ENCODE measurements around the gene LHFPL2.
A peak's percentile ranks its signal among the peaks of the same experiment; 100 is the strongest.

Gene LHFPL2

DNA sequence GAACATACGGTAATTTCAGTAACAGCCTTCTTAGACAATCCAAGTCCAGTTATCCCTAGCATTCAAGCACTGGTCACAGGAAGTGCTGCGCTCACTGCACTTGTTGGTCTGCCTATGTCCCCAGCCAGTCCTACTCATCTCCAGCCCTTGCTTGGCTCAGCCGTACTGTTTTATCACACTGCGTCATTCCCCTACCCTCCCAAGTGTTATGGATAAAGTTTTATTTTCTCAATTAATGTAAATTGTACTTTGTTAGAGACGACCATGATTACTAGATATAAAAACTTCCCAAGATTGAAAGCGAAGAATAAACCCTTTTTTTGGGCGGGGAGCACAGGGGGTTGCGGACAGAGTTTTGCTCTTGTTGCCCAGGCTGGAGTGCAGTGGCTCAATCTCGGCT is 49.6 kb downstream of the LHFPL2 start:
- no peak overlapping the region for H3K4me3 ChIP-seq
- DNase-seq (ENCODE audit: low spot score) = no peak
- TF ChIP-seq CTCF (IDR thresholded peaks at IDR 0.05) = no peak
- no peak overlapping the region for H3K27ac ChIP-seq

DNA sequence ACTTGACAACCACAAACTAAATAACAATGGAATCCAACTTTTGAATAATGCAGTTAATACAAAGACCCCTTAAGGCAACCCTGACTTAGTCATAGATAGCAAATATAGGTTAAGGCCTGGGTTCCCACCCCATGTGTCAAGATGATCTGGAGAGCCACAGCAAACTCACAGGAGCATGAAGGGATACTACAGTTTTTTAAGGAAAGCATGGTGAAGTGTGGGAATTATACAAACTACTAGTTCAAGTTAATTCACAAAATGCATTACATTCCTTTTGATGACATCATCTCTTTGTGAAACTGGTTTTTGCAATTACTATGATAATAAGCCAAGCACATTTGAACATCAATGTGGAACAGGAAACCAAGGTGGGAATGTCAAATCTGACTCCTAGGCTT is 50.6 kb downstream of the LHFPL2 start:
- Histone ChIP-seq H3K4me3 (no peak overlapping the region), H3K27ac (peak overlapping the region in 1 of 2 donors; percentile 4)
- no peak for TF ChIP-seq CTCF (IDR thresholded peaks at IDR 0.05)
- DNase-seq (ENCODE audit: low spot score) = no peak

- H3K27ac ChIP-seq = peak overlapping the region in 1 of 2 donors; percentile 48
- no peak for DNase-seq (ENCODE audit: low spot score)
- TF ChIP-seq CTCF (IDR thresholded peaks at IDR 0.05) = no peak
- no peak overlapping the region for H3K4me3 ChIP-seq
Measured at GRCh38 chr5:78597068-78597973, 51.3 kb downstream of the LHFPL2 start.

- peak overlapping the region; percentile 55 to 83 for H3K27ac ChIP-seq
- no peak for DNase-seq (ENCODE audit: low spot score)
- TF ChIP-seq CTCF (IDR thresholded peaks at IDR 0.05) = no peak
- no peak overlapping the region for H3K4me3 ChIP-seq
Measured at GRCh38 chr5:78595458-78595921, 53.1 kb downstream of the LHFPL2 start.

- Histone ChIP-seq H3K4me3 (peak overlapping the region; percentile 48), H3K27ac (peak overlapping the region; percentile 55 to 83)
- no peak for DNase-seq (ENCODE audit: low spot score)
- no peak for TF ChIP-seq CTCF (IDR thresholded peaks at IDR 0.05)
Measured at GRCh38 chr5:78594610-78595457, 53.7 kb downstream of the LHFPL2 start.

DNA sequence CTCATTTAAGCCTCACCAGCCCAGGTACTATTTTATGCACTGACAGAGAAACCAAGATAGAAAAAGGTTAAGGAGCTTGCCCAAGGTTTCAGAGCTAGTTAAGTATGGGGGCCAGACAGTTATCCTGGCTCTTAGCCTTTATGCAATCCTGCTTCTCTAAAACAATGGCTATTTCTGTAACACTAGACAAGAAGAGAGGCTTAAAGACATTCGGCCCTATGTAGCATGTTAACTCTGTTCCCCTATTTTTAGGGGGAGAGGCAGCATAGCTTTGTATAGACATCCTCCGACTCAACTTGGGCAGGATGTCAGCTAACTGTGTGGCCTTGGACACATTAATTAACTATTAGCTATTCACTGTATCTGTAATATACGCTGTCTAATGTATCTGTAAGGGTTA is 54.6 kb downstream of the LHFPL2 start:
- H3K27ac ChIP-seq = peak overlapping the region; percentile 33 to 83
- TF ChIP-seq CTCF (IDR thresholded peaks at IDR 0.05) = no peak
- no peak for DNase-seq (ENCODE audit: low spot score)
- H3K4me3 ChIP-seq = no peak overlapping the region

Measured in coronary artery (tissue), 2 donors.